Measurements from ENCODE around the gene PCBP3. TPM values are rescaled to one million over a fixed set of nuclear protein-coding genes. Genes with fewer than 3 reads are reported as not detected.

PCBP3 gene
- total RNA-seq, 1 experiment from 2014 or later: not detected

DNA sequence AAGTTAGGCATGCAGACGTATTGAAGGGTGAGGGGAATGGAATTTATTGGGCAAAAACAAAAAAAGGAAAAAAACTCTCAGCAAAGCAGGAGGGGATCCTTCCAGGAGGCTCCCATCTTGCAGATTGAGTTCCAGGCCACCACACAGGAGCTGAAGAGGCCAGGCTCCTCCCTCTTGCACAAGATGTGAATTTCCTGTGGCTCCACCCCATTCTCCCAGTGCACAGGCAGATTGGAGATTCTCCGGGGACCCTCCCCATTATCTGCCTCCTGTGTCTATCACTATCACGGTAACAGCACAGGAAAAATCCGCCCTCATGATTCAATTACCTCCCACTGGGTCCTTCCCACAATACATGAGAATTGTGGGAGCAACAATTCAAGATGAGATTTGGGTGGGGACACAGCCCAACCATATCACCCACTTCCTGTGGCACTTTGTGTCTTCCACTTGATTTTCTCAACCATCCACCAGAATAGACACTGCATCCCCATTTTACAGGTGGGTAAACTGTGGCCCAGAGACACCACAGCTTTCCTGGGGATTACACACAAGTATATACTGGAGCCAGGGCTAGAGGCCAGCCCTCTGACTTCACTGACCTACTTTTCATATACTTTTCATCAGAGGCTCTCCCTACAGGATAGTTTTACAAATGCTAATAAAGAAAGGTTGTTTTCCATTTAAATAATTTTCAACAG is 319.2 kb downstream of the PCBP3 start:
- Histone ChIP-seq H3K27ac (ENCODE audit: low read length) (no peak overlapping the region), H3K9me3 (ENCODE audit: control insufficient read depth, insufficient read depth, low read depth, low read length) (no peaks in the 10 kb centered on the region), H3K27me3 (ENCODE audit: control insufficient read depth, insufficient read depth, low read length) (peaks cover 3% of the 10 kb centered on the region; the same call in 1 of the 2 replicates), H3K4me3 (ENCODE audit: low read depth in 2 of 2, low read length in 2 of 2) (no peak overlapping the region), H3K4me1 (ENCODE audit: control insufficient read depth, insufficient read depth, low read length) (no peaks in the 10 kb centered on the region), H3K36me3 (ENCODE audit: control insufficient read depth, insufficient read depth, low read length) (no peaks in the 10 kb centered on the region)
- no TSS peak for BruUV-seq (replicated peaks)
- ChIA-PET POLR2A (no interaction called here), CTCF (no interaction called here)
- DNase-seq (ENCODE audit: low read depth, low spot score) (no peak), ATAC-seq (no peak)
- TF ChIP-seq, protein P1, sequence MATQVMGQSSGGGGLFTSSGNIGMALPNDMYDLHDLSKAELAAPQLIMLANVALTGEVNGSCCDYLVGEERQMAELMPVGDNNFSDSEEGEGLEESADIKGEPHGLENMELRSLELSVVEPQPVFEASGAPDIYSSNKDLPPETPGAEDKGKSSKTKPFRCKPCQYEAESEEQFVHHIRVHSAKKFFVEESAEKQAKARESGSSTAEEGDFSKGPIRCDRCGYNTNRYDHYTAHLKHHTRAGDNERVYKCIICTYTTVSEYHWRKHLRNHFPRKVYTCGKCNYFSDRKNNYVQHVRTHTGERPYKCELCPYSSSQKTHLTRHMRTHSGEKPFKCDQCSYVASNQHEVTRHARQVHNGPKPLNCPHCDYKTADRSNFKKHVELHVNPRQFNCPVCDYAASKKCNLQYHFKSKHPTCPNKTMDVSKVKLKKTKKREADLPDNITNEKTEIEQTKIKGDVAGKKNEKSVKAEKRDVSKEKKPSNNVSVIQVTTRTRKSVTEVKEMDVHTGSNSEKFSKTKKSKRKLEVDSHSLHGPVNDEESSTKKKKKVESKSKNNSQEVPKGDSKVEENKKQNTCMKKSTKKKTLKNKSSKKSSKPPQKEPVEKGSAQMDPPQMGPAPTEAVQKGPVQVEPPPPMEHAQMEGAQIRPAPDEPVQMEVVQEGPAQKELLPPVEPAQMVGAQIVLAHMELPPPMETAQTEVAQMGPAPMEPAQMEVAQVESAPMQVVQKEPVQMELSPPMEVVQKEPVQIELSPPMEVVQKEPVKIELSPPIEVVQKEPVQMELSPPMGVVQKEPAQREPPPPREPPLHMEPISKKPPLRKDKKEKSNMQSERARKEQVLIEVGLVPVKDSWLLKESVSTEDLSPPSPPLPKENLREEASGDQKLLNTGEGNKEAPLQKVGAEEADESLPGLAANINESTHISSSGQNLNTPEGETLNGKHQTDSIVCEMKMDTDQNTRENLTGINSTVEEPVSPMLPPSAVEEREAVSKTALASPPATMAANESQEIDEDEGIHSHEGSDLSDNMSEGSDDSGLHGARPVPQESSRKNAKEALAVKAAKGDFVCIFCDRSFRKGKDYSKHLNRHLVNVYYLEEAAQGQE (IDR thresholded peaks at IDR 0.05; ENCODE audit: insufficient read depth in 1 of 2, low read depth in 2 of 2, low read length in 1 of 2): no peak
- TF ChIP-seq, protein P2, sequence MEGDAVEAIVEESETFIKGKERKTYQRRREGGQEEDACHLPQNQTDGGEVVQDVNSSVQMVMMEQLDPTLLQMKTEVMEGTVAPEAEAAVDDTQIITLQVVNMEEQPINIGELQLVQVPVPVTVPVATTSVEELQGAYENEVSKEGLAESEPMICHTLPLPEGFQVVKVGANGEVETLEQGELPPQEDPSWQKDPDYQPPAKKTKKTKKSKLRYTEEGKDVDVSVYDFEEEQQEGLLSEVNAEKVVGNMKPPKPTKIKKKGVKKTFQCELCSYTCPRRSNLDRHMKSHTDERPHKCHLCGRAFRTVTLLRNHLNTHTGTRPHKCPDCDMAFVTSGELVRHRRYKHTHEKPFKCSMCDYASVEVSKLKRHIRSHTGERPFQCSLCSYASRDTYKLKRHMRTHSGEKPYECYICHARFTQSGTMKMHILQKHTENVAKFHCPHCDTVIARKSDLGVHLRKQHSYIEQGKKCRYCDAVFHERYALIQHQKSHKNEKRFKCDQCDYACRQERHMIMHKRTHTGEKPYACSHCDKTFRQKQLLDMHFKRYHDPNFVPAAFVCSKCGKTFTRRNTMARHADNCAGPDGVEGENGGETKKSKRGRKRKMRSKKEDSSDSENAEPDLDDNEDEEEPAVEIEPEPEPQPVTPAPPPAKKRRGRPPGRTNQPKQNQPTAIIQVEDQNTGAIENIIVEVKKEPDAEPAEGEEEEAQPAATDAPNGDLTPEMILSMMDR (IDR thresholded peaks at IDR 0.05): no peak
- no peak for TF ChIP-seq SIN3A (IDR thresholded peaks at IDR 0.05; ENCODE audit: borderline replicate concordance, insufficient read depth, low read depth, low read length)
- no peak for TF ChIP-seq TCF7L2 (IDR thresholded peaks at IDR 0.05; ENCODE audit: low read depth, low read length)
- TF ChIP-seq POLR2AphosphoS5 (IDR thresholded peaks at IDR 0.05; ENCODE audit: low read depth, low read length): no peak
- in situ Hi-C loops (cut with HindIII; ENCODE audit: low pct_unique_long_range_greater_than_20kb, low sequenced_read_pairs) (no loop called here), intact Hi-C loops (cut with micrococcal nuclease; ENCODE audit: unreplicated experiment) (no loop called here)

DNA sequence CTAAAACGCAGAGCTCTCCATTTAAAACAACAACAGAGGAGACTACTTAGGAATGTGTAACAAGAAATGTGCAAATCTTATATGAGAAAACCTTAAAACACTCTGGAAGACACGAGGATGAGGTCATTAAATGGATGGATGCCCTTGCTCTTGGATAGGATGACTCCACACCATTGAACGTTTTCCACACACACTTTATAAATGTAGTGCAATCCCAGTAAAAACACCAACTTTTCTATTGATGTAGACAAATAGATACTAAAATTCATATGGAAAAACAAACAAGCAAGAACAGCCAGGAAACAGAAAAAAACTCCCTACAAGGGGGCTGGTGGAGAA is 319.7 kb downstream of the PCBP3 start:
- no TSS peak for BruUV-seq (replicated peaks)
- H3K36me3 ChIP-seq (ENCODE audit: control insufficient read depth, insufficient read depth, low read length): no peaks in the 10 kb centered on the region
- in situ Hi-C loops (cut with HindIII; ENCODE audit: low pct_unique_long_range_greater_than_20kb, low sequenced_read_pairs) (no loop called here), intact Hi-C loops (cut with micrococcal nuclease; ENCODE audit: unreplicated experiment) (no loop called here)
- no peaks in the 10 kb centered on the region for H3K4me1 ChIP-seq (ENCODE audit: control insufficient read depth, insufficient read depth, low read length)
- ChIA-PET CTCF (no interaction called here), POLR2A (no interaction called here)
- peaks cover 3% of the 10 kb centered on the region; the same call in 1 of the 2 replicates for H3K27me3 ChIP-seq (ENCODE audit: control insufficient read depth, insufficient read depth, low read length)
- no peak overlapping the region for H3K4me3 ChIP-seq (ENCODE audit: low read depth in 2 of 2, low read length in 2 of 2)
- TF ChIP-seq, protein P1 (IDR thresholded peaks at IDR 0.05; ENCODE audit: insufficient read depth in 1 of 2, low read depth in 2 of 2, low read length in 1 of 2): no peak
- TF ChIP-seq, protein P2 (IDR thresholded peaks at IDR 0.05): no peak
- no peak for TF ChIP-seq TCF7L2 (IDR thresholded peaks at IDR 0.05; ENCODE audit: low read depth, low read length)
- no peak for TF ChIP-seq POLR2AphosphoS5 (IDR thresholded peaks at IDR 0.05; ENCODE audit: low read depth, low read length)
- TF ChIP-seq SIN3A (IDR thresholded peaks at IDR 0.05; ENCODE audit: borderline replicate concordance, insufficient read depth, low read depth, low read length): no peak
- ATAC-seq (no peak), DNase-seq (ENCODE audit: low read depth, low spot score) (no peak)
- H3K27ac ChIP-seq (ENCODE audit: low read length): no peak overlapping the region
- no peaks in the 10 kb centered on the region for H3K9me3 ChIP-seq (ENCODE audit: control insufficient read depth, insufficient read depth, low read depth, low read length)

All from Panc1 (cell line).